ENCODE results near the gene EIF4G1. TPM values are rescaled to one million over a fixed set of nuclear protein-coding genes. Genes with fewer than 3 reads are reported as not detected.

EIF4G1 gene
- total RNA-seq, 4 donors from 2014 or later, result 135 to 453 (median 217) TPM

DNA sequence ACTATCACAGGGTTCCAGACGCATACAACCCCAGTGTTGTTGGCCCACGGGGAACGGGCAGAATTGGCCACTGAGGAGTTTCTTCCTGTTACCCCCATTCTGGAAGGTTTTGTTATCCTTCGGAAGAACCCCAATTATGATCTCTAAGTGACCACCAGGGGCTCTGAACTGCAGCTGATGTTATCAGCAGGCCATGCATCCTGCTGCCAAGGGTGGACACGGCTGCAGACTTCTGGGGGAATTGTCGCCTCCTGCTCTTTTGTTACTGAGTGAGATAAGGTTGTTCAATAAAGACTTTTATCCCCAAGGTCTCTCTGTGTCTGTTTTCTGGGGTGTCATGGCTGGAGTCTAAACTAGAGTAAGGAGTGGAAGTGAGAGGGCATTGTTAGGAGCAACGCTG lies 5.7 kb upstream of the EIF4G1 start:
- Histone ChIP-seq H3K9me3 (no peaks in the 10 kb centered on the region), H3K27ac (no peak overlapping the region), H3K4me1 (peaks cover 0 to 15% (median 6%) of the 10 kb centered on the region in 4 donors), H3K36me3 (peaks cover 0 to 23% (median 10%) of the 10 kb centered on the region in 4 donors), H3K27me3 (no peaks in the 10 kb centered on the region), H3K4me3 (no peak overlapping the region)
- WGBS, 2 donors (ENCODE audit: low coverage in 1 of 2), result 78 to 89% methylated on average over 5 to 7 of the region's 7 CpGs
- intact Hi-C loops (cut with DNase I; ENCODE audit: low total_unique reads) (loop anchor here (10.0 kb wide), 1 partner anchor 46 kb away; no protein-coding TSS in a partner anchor), in situ Hi-C loops (cut with MboI; ENCODE audit: low pct_ligation_motif_present in 1 of 4, low pct_unique_long_range_greater_than_20kb in 1 of 4, low sequenced_read_pairs in 3 of 4) (no loop called here)
- TF ChIP-seq POLR2AphosphoS5 (IDR thresholded peaks at IDR 0.05), result no peak
- TF ChIP-seq, protein P1, sequence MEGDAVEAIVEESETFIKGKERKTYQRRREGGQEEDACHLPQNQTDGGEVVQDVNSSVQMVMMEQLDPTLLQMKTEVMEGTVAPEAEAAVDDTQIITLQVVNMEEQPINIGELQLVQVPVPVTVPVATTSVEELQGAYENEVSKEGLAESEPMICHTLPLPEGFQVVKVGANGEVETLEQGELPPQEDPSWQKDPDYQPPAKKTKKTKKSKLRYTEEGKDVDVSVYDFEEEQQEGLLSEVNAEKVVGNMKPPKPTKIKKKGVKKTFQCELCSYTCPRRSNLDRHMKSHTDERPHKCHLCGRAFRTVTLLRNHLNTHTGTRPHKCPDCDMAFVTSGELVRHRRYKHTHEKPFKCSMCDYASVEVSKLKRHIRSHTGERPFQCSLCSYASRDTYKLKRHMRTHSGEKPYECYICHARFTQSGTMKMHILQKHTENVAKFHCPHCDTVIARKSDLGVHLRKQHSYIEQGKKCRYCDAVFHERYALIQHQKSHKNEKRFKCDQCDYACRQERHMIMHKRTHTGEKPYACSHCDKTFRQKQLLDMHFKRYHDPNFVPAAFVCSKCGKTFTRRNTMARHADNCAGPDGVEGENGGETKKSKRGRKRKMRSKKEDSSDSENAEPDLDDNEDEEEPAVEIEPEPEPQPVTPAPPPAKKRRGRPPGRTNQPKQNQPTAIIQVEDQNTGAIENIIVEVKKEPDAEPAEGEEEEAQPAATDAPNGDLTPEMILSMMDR (IDR thresholded peaks at IDR 0.05), result no peak
- no peak for TF ChIP-seq EP300 (IDR thresholded peaks at IDR 0.05; ENCODE audit: low read depth)
- no peak for TF ChIP-seq POLR2A (IDR thresholded peaks at IDR 0.05)
- no peak for DNase-seq

DNA sequence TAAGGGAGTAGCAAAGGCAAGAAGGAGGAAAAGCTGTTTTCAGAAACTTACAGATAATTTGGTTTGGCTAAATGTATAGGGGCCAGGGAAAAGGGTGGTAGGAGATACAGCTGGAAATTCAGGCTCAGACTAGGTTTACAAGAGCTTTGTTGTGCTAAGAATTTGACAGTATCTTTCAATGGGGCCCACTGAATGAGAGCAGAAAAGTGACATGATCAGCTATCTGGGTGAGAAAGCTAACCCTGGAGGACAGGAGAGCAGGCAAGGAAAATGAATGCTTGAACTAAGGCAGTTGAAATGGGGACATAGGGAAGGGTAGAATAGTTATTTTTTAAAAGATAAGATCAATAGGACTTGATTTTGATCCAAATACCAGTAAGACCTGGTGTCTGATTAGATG lies 2.8 kb upstream of the EIF4G1 start:
- Histone ChIP-seq H3K27ac (no peak overlapping the region), H3K4me3 (no peak overlapping the region), H3K9me3 (no peaks in the 10 kb centered on the region), H3K4me1 (peaks cover 9 to 23% (median 13%) of the 10 kb centered on the region in 4 donors), H3K27me3 (no peaks in the 10 kb centered on the region), H3K36me3 (peaks cover 0 to 16% (median 6%) of the 10 kb centered on the region in 4 donors)
- intact Hi-C loops (cut with DNase I; ENCODE audit: low total_unique reads), result no loop called here
- no peak for DNase-seq
- in situ Hi-C loops (cut with MboI; ENCODE audit: low pct_ligation_motif_present in 1 of 4, low pct_unique_long_range_greater_than_20kb in 1 of 4, low sequenced_read_pairs in 3 of 4), result no loop called here
- TF ChIP-seq EP300 (IDR thresholded peaks at IDR 0.05; ENCODE audit: low read depth), result no peak
- TF ChIP-seq POLR2A (IDR thresholded peaks at IDR 0.05), result no peak

DNA sequence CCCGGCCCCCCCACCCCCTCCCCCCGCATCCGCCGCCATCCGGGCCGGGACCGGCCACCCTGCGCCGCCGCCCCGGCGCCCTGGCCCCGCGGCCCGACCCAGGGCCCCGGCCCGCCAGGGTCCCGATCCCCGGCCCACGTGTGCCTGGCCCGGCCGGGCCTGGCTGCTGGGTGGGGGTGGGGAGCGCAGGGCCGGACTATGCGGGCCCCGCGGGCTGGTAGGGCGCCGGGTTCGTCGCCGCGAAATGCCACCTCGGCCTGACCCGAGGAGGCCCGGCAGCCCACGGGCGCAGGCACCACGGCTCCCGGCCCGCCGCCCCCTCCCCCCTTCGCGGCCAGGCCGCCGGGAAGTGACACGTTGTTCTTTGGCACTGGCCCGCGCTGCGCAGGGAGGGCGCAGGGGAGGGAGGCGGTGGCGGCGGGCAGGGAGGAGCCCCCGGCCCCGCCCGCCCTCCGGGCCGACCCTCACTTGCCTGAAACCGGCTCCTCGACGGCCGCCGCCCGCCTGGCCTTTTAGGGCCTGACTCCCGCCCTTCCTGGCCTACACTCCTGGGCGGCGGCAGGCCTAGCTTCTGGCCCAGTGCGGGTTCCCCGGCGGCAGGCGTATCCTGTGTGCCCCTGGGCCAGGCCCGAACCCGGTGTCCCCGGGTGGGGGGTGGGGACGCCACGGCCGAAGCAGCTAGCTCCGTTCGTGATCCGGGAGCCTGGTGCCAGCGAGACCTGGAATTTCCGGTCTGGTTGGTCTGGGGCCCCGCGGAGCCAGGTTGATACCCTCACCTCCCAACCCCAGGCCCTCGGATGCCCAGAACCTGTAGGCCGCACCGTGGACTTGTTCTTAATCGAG lies 515 bp downstream of the EIF4G1 start:
- H3K27me3 ChIP-seq, result no peaks in the 10 kb centered on the region
- peak; percentile 87 for DNase-seq
- TF ChIP-seq POLR2AphosphoS5 (IDR thresholded peaks at IDR 0.05) (peak; percentile 23 to 87 (median 77)), EP300 (IDR thresholded peaks at IDR 0.05; ENCODE audit: low read depth) (peak; percentile 78), POLR2A (IDR thresholded peaks at IDR 0.05) (peak; percentile 67)
- TF ChIP-seq, protein P1 (IDR thresholded peaks at IDR 0.05), result no peak
- in situ Hi-C loops (cut with MboI; ENCODE audit: low pct_ligation_motif_present in 1 of 4, low pct_unique_long_range_greater_than_20kb in 1 of 4, low sequenced_read_pairs in 3 of 4) (no loop called here), intact Hi-C loops (cut with DNase I; ENCODE audit: low total_unique reads) (no loop called here)
- peak overlapping the region; percentile 69 to 89 (median 74) for H3K4me3 ChIP-seq
- 0% methylated on average over 6 of the region's 89 CpGs; no CpG with 5 or more reads in 1 of the 2 donors for WGBS, 2 donors (ENCODE audit: low coverage in 1 of 2)
- peaks cover 0 to 8% (median 0%) of the 10 kb centered on the region in 4 donors for H3K36me3 ChIP-seq
- H3K9me3 ChIP-seq, result no peaks in the 10 kb centered on the region
- H3K4me1 ChIP-seq, result peaks cover 26 to 50% (median 41%) of the 10 kb centered on the region in 4 donors
- peak overlapping the region; percentile 94 to 98 (median 96) for H3K27ac ChIP-seq

DNA sequence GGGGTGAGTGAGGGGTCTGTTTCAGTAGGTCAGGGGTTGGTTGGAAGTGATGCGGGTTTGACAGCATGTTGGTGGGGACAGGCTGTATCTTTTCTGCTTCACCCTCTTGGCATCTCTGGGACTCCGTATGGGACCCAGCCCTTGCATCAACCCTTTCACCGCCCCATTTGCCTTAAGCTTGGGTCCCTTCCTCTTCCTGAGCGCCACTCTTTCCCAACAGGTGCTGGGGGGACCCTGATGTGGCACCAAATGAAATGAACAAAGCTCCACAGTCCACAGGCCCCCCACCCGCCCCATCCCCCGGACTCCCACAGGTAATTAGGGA lies 1.1 kb downstream of the EIF4G1 start:
- H3K4me3 ChIP-seq, result peak overlapping the region; percentile 69 to 89 (median 74)
- no peak for TF ChIP-seq POLR2A (IDR thresholded peaks at IDR 0.05)
- peaks cover 0 to 8% (median under 1%) of the 10 kb centered on the region in 4 donors for H3K36me3 ChIP-seq
- peaks cover 31 to 56% (median 46%) of the 10 kb centered on the region in 4 donors for H3K4me1 ChIP-seq
- H3K27me3 ChIP-seq, result no peaks in the 10 kb centered on the region
- no peak for DNase-seq
- 4% methylated on average over 6 of the region's 6 CpGs; no CpG with 5 or more reads in 1 of the 2 donors for WGBS, 2 donors (ENCODE audit: low coverage in 1 of 2)
- intact Hi-C loops (cut with DNase I; ENCODE audit: low total_unique reads), result no loop called here
- peak overlapping the region; percentile 94 to 98 (median 96) for H3K27ac ChIP-seq
- H3K9me3 ChIP-seq, result no peaks in the 10 kb centered on the region
- in situ Hi-C loops (cut with MboI; ENCODE audit: low pct_ligation_motif_present in 1 of 4, low pct_unique_long_range_greater_than_20kb in 1 of 4, low sequenced_read_pairs in 3 of 4), result no loop called here

DNA sequence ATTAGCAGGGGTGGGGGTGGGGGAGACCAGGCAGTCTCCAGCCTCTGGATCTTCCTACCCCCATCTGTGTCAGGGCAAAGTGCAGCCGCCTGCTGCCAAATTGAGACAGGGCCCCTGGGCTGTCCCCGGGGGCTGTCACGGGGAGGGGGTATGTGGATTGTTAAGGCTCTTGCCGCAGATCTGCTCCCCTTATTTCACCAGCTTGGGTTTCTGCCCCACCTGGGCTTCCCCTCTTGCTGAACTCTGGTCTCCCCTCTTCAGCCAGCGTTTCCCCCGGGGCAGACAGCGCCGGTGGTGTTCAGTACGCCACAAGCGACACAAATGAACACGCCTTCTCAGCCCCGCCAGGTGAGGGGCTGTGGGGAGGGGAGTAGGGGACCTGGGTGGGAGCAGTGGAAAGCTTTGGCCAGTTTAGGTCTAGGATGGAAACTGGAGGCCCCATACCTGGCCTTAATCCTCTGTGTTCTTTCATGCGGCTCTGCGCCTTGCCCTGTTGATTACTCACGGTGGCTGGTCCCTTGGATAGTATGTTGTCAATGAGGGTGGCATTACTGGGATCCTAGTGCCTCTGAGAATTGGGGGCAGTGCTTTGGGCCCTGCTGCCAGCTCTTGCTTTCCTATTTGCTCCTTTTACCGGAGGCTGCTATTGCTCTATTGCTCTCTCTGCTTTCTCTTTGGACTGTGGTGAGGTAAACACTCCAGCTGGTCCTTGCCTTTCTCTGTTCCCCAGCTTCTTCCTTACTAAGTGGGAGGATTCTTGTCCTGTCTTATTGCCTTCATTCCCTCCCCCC lies 1.7 kb downstream of the EIF4G1 start:
- Histone ChIP-seq H3K4me1 (peaks cover 32 to 59% (median 49%) of the 10 kb centered on the region in 4 donors), H3K27me3 (no peaks in the 10 kb centered on the region), H3K36me3 (peaks cover 0 to 13% (median 3%) of the 10 kb centered on the region in 4 donors), H3K27ac (peak overlapping the region; percentile 94 to 98 (median 96)), H3K9me3 (no peaks in the 10 kb centered on the region), H3K4me3 (peak overlapping the region; percentile 69 to 89 (median 74))
- no peak for DNase-seq
- in situ Hi-C loops (cut with MboI; ENCODE audit: low pct_ligation_motif_present in 1 of 4, low pct_unique_long_range_greater_than_20kb in 1 of 4, low sequenced_read_pairs in 3 of 4), result no loop called here
- intact Hi-C loops (cut with DNase I; ENCODE audit: low total_unique reads), result no loop called here
- WGBS, 2 donors (ENCODE audit: low coverage in 1 of 2), result 26% methylated on average over 16 of the region's 16 CpGs; no CpG with 5 or more reads in 1 of the 2 donors
- TF ChIP-seq POLR2A (IDR thresholded peaks at IDR 0.05) (no peak), EP300 (IDR thresholded peaks at IDR 0.05; ENCODE audit: low read depth) (no peak), POLR2AphosphoS5 (IDR thresholded peaks at IDR 0.05) (no peak)
- TF ChIP-seq, protein P1 (IDR thresholded peaks at IDR 0.05), result no peak
